ENCODE measurements around the gene ZNF724. TPM values are rescaled to one million over a fixed set of nuclear protein-coding genes. Genes with fewer than 3 reads are reported as not detected.
A peak's percentile ranks its signal among the peaks of the same experiment; 100 is the strongest.
"Not testable (repeated sequence)": the region's sequence is repeated elsewhere in the genome, so short reads cannot be mapped to it uniquely, and the experiment has no call there.

ZNF724 gene
- total and polyA plus RNA-seq, 2 of the 13 experiments (the other 11 are each of a cell fraction or from before 2014, with no cell fraction given) = 1.5 to 15.0 TPM

DNA sequence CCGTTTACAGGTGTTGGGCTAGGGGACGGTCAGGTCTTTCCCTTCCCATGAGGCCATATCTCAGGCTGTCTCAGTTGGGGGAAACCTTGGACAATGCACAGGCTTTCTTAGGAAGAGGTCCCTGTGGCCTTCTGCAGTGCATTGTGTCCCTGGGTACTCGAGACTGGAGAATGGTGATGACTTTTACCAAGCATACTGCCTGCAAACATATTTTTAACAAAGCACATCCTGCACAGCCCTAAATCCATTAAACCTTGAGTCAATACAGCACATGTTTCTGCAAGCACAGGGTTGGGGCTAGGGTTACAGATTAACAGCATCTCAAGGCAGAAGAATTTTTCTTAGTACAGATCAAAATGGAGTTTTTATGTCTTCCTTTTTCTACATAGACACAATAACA is 27.9 kb upstream of the ZNF724 start (continued):
- TF ChIP-seq, protein P1, sequence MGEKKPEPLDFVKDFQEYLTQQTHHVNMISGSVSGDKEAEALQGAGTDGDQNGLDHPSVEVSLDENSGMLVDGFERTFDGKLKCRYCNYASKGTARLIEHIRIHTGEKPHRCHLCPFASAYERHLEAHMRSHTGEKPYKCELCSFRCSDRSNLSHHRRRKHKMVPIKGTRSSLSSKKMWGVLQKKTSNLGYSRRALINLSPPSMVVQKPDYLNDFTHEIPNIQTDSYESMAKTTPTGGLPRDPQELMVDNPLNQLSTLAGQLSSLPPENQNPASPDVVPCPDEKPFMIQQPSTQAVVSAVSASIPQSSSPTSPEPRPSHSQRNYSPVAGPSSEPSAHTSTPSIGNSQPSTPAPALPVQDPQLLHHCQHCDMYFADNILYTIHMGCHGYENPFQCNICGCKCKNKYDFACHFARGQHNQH (CRISPR knock-in tag; IDR thresholded peaks at IDR 0.05) = 0 out of 2 replicates have a peak, but pooled peaks have one; percentile 35
- TF ChIP-seq ZNF614 (CRISPR knock-in tag; IDR thresholded peaks at IDR 0.05; ENCODE audit: borderline replicate concordance) (peak; percentile 40; the same call in 1 of the 2 replicates), MEF2D (CRISPR knock-in tag; IDR thresholded peaks at IDR 0.05) (0 out of 2 replicates have a peak, but pooled peaks have one; percentile 21), SIX1 (CRISPR knock-in tag; IDR thresholded peaks at IDR 0.05; ENCODE audit: borderline replicate concordance) (peak; percentile 10; the same call in 1 of the 2 replicates), ZNF292 (CRISPR knock-in tag; IDR thresholded peaks at IDR 0.05; ENCODE audit: borderline replicate concordance, low read depth) (peak; percentile 60; the same call in 1 of the 2 replicates), SALL1 (CRISPR knock-in tag; IDR thresholded peaks at IDR 0.05) (peak; percentile 13; the same call in 1 of the 2 replicates), ZFY (CRISPR knock-in tag; IDR thresholded peaks at IDR 0.05) (peak; percentile 2; the same call in 1 of the 2 replicates), ONECUT2 (CRISPR knock-in tag; IDR thresholded peaks at IDR 0.05) (peak; percentile 31; the same call in 1 of the 2 replicates), SOX13 (CRISPR knock-in tag; conservative IDR thresholded peaks at IDR 0.05 in 1 of 2, IDR thresholded peaks at IDR 0.05 in 1 of 2) (peak in 1 of 2 experiments; percentile 67; a peak in 2 of 4 replicates), FOXA1 (CRISPR knock-in tag; IDR thresholded peaks at IDR 0.05) (peak; percentile 57), PITX1 (CRISPR knock-in tag; IDR thresholded peaks at IDR 0.05) (peak; percentile 97), ETV5 (CRISPR knock-in tag; IDR thresholded peaks at IDR 0.05; ENCODE audit: borderline replicate concordance) (peak; percentile 20; the same call in 1 of the 2 replicates), SAP130 (CRISPR knock-in tag; IDR thresholded peaks at IDR 0.05; ENCODE audit: low read depth) (peak; percentile 57)
- TF ChIP-seq, protein P2, sequence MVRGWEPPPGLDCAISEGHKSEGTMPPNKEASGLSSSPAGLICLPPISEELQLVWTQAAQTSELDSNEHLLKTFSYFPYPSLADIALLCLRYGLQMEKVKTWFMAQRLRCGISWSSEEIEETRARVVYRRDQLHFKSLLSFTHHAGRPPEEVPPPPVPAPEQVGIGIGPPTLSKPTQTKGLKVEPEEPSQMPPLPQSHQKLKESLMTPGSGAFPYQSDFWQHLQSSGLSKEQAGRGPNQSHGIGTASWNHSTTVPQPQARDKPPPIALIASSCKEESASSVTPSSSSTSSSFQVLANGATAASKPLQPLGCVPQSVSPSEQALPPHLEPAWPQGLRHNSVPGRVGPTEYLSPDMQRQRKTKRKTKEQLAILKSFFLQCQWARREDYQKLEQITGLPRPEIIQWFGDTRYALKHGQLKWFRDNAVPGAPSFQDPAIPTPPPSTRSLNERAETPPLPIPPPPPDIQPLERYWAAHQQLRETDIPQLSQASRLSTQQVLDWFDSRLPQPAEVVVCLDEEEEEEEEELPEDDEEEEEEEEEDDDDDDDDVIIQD (CRISPR knock-in tag; IDR thresholded peaks at IDR 0.05; ENCODE audit: low read depth) = 0 out of 2 replicates have a peak, but pooled peaks have one; percentile 41
- TF ChIP-seq, protein P3, sequence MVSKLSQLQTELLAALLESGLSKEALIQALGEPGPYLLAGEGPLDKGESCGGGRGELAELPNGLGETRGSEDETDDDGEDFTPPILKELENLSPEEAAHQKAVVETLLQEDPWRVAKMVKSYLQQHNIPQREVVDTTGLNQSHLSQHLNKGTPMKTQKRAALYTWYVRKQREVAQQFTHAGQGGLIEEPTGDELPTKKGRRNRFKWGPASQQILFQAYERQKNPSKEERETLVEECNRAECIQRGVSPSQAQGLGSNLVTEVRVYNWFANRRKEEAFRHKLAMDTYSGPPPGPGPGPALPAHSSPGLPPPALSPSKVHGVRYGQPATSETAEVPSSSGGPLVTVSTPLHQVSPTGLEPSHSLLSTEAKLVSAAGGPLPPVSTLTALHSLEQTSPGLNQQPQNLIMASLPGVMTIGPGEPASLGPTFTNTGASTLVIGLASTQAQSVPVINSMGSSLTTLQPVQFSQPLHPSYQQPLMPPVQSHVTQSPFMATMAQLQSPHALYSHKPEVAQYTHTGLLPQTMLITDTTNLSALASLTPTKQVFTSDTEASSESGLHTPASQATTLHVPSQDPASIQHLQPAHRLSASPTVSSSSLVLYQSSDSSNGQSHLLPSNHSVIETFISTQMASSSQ (IDR thresholded peaks at IDR 0.05; ENCODE audit: low read depth) = peak; percentile 56; the same call in 1 of the 2 replicates
- TF ChIP-seq, protein P3 (CRISPR knock-in tag; IDR thresholded peaks at IDR 0.05; ENCODE audit: borderline replicate concordance) = peak; percentile 57; the same call in 1 of the 2 replicates
- not testable (repeated sequence) for TF ChIP-seq SOX13, FOXA1 (IDR thresholded peaks at IDR 0.05)
- TF ChIP-seq, protein P4, sequence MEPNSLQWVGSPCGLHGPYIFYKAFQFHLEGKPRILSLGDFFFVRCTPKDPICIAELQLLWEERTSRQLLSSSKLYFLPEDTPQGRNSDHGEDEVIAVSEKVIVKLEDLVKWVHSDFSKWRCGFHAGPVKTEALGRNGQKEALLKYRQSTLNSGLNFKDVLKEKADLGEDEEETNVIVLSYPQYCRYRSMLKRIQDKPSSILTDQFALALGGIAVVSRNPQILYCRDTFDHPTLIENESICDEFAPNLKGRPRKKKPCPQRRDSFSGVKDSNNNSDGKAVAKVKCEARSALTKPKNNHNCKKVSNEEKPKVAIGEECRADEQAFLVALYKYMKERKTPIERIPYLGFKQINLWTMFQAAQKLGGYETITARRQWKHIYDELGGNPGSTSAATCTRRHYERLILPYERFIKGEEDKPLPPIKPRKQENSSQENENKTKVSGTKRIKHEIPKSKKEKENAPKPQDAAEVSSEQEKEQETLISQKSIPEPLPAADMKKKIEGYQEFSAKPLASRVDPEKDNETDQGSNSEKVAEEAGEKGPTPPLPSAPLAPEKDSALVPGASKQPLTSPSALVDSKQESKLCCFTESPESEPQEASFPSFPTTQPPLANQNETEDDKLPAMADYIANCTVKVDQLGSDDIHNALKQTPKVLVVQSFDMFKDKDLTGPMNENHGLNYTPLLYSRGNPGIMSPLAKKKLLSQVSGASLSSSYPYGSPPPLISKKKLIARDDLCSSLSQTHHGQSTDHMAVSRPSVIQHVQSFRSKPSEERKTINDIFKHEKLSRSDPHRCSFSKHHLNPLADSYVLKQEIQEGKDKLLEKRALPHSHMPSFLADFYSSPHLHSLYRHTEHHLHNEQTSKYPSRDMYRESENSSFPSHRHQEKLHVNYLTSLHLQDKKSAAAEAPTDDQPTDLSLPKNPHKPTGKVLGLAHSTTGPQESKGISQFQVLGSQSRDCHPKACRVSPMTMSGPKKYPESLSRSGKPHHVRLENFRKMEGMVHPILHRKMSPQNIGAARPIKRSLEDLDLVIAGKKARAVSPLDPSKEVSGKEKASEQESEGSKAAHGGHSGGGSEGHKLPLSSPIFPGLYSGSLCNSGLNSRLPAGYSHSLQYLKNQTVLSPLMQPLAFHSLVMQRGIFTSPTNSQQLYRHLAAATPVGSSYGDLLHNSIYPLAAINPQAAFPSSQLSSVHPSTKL (CRISPR knock-in tag; IDR thresholded peaks at IDR 0.05) = peak; percentile 68
